ENCODE measurements around the gene BRD3. TPM values are rescaled to one million over a fixed set of nuclear protein-coding genes. Genes with fewer than 3 reads are reported as not detected.

BRD3 gene
- total and polyA plus RNA-seq, 2 donors from 2014 or later, result 7.7 to 46.2 TPM

DNA sequence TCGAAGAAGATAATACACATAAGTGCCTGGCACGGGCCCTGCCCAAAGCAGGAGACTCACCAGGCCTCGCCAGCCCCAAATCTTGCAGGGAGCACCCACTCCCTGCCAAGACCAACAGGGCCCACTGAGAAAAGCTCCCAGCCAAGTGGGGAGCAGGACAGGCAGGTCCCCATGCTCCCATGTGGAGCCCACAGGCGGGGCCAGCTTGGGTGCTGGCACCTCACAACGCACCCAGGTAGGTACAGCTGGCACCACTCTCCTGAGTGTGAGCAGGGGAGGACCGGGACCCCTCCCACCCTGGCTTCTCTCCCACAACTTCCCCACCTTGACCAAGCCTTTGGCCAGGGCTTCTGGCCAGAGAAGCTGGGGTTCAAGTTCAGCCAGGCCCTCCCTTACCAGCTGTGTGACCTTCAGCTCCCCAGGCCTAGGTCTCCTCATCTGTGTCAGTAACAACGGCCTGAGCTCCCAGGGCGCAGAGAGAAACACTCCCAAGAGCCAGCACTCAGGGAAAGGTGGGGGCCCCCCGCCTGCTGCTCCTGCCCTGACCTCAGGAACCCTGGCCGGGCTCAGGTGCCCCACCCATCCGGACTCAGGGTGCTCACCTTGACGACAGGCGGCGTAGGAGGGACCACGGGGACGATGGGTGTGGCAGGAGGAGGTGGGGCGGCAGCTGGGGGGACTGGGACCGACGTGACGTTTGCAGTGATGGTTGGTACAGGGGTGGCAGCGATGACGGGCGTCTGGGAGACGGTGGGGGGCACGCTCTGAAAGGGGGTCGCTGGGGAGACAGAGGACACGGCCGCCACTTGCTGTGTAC is 17.8 kb downstream of the BRD3 start:
- DNase-seq (peak in 1 of 5 donors; percentile 66), FAIRE-seq (no peak)
- Histone ChIP-seq H3K27ac (ENCODE audit: low read depth in 2 of 2, low read length in 2 of 2) (no peak overlapping the region), H3K36me3 (ENCODE audit: control insufficient read depth in 2 of 3, insufficient read depth in 3 of 3, low read length in 3 of 3) (peaks cover 0 to 35% (median 21%) of the 10 kb centered on the region in 3 donors), H3K9ac (ENCODE audit: low read length in 3 of 3) (no peak overlapping the region), H3K27me3 (ENCODE audit: control insufficient read depth, insufficient read depth, low read length) (no peaks in the 10 kb centered on the region), H3K4me3 (ENCODE audit: low read length in 3 of 3) (no peak overlapping the region), H3K4me1 (ENCODE audit: control insufficient read depth in 2 of 3, insufficient read depth in 2 of 3, low read depth in 1 of 3, low read length in 3 of 3) (peaks cover 0 to 6% (median 3%) of the 10 kb centered on the region in 3 donors), H3K9me3 (ENCODE audit: control insufficient read depth in 2 of 3, insufficient read depth in 1 of 3, low read length in 3 of 3) (no peaks in the 10 kb centered on the region)
- TF ChIP-seq, protein P1, sequence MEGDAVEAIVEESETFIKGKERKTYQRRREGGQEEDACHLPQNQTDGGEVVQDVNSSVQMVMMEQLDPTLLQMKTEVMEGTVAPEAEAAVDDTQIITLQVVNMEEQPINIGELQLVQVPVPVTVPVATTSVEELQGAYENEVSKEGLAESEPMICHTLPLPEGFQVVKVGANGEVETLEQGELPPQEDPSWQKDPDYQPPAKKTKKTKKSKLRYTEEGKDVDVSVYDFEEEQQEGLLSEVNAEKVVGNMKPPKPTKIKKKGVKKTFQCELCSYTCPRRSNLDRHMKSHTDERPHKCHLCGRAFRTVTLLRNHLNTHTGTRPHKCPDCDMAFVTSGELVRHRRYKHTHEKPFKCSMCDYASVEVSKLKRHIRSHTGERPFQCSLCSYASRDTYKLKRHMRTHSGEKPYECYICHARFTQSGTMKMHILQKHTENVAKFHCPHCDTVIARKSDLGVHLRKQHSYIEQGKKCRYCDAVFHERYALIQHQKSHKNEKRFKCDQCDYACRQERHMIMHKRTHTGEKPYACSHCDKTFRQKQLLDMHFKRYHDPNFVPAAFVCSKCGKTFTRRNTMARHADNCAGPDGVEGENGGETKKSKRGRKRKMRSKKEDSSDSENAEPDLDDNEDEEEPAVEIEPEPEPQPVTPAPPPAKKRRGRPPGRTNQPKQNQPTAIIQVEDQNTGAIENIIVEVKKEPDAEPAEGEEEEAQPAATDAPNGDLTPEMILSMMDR (IDR thresholded peaks at IDR 0.05; ENCODE audit: borderline replicate concordance, extremely low read depth, insufficient read depth), result no peak
- intact Hi-C loops (cut with DNase I), result no loop called here

DNA sequence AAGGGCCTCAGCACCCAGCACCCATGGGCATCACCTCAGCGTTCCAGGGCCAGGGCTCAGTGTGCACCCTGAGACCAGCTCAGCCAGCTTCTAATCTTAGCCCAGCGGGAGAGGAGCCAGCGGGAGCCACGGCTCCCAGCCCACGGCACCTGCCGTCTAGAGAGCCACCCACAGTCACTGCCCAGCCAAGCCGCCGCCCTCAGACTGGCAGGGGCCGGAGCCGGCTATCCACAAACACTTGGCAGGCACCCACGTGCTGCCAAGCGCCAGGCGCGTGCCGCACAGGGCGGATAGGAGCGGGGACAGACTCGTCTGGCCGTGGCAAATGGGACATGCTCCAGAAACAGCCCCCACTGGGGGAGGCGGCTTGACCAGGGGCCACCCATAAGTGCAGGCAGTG is 18.6 kb downstream of the BRD3 start:
- no peak overlapping the region for H3K4me3 ChIP-seq (ENCODE audit: low read length in 3 of 3)
- H3K27me3 ChIP-seq (ENCODE audit: control insufficient read depth, insufficient read depth, low read length), result no peaks in the 10 kb centered on the region
- peaks cover 0 to 3% (median 2%) of the 10 kb centered on the region in 3 donors for H3K4me1 ChIP-seq (ENCODE audit: control insufficient read depth in 2 of 3, insufficient read depth in 2 of 3, low read depth in 1 of 3, low read length in 3 of 3)
- H3K9me3 ChIP-seq (ENCODE audit: control insufficient read depth in 2 of 3, insufficient read depth in 1 of 3, low read length in 3 of 3), result no peaks in the 10 kb centered on the region
- H3K9ac ChIP-seq (ENCODE audit: low read length in 3 of 3), result no peak overlapping the region
- FAIRE-seq, result no peak
- TF ChIP-seq, protein P1 (IDR thresholded peaks at IDR 0.05; ENCODE audit: borderline replicate concordance, extremely low read depth, insufficient read depth), result no peak
- no peak overlapping the region for H3K27ac ChIP-seq (ENCODE audit: low read depth in 2 of 2, low read length in 2 of 2)
- intact Hi-C loops (cut with DNase I), result no loop called here
- peaks cover 6 to 35% (median 27%) of the 10 kb centered on the region in 3 donors for H3K36me3 ChIP-seq (ENCODE audit: control insufficient read depth in 2 of 3, insufficient read depth in 3 of 3, low read length in 3 of 3)
- DNase-seq, result peak in 1 of 5 donors; percentile 73

DNA sequence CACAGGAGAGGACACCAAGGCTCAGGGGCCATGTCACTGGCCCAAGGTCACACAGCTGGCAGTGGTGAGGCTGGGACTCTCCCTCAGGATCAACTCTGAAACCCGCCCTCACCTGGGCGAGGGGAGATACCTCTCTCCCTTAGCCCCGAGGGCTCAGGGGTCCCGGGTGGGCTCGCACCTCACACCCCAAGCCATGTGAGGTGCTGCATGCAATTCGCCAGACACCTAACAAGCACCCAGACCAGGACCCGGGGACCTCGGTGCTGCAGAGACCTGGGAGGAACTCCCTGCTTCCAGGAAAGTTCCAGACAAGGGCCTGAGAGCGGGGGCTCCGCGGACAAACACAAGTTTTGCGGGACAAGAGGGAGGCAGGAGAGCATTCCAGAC is 19.3 kb downstream of the BRD3 start:
- no peak overlapping the region for H3K27ac ChIP-seq (ENCODE audit: low read depth in 2 of 2, low read length in 2 of 2)
- H3K36me3 ChIP-seq (ENCODE audit: control insufficient read depth in 2 of 3, insufficient read depth in 3 of 3, low read length in 3 of 3), result peaks cover 6 to 38% (median 29%) of the 10 kb centered on the region in 3 donors
- H3K9ac ChIP-seq (ENCODE audit: low read length in 3 of 3), result no peak overlapping the region
- FAIRE-seq, result no peak
- no peak overlapping the region for H3K4me3 ChIP-seq (ENCODE audit: low read length in 3 of 3)
- H3K4me1 ChIP-seq (ENCODE audit: control insufficient read depth in 2 of 3, insufficient read depth in 2 of 3, low read depth in 1 of 3, low read length in 3 of 3), result no peaks in the 10 kb centered on the region
- no peaks in the 10 kb centered on the region for H3K27me3 ChIP-seq (ENCODE audit: control insufficient read depth, insufficient read depth, low read length)
- H3K9me3 ChIP-seq (ENCODE audit: control insufficient read depth in 2 of 3, insufficient read depth in 1 of 3, low read length in 3 of 3), result no peaks in the 10 kb centered on the region
- TF ChIP-seq, protein P1 (IDR thresholded peaks at IDR 0.05; ENCODE audit: borderline replicate concordance, extremely low read depth, insufficient read depth), result no peak
- DNase-seq, result no peak
- intact Hi-C loops (cut with DNase I), result no loop called here
